ENCODE measurements around the gene TM4SF1.

The TM4SF1 gene

DNA sequence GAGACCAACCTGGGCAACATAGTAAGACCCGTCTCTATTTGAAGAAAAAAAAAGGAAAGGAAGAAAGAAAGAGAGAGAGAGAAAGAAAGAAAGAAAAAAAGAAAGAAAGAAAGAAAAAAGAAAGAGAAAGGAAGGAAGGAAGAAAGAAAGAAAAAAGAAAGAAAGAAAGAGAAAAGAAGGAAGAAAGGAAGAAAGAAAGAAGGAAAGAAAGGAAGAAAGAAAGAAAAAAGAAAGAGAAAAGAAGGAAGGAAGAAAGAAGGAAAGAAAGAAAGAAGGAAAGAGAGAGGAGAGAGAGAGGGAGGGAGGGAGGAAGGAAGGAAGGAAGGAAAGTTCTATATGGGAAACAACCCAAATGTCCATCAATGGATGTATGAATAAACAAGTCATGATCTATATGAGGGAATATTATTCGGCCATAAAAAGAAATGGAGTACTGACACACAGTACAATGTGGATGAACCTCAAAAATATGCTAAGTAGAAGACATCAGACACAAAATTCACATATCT is 28.8 kb upstream of the TM4SF1 start:
- FAIRE-seq: no peak
- no peak for DNase-seq (ENCODE audit: insufficient read length)
- TF ChIP-seq TAF1 (IDR thresholded peaks at IDR 0.05; ENCODE audit: borderline replicate concordance, low read depth, low read length) (no peak), POLR2A (IDR thresholded peaks at IDR 0.05; ENCODE audit: low read depth, low read length) (no peak), POLR2AphosphoS5 (IDR thresholded peaks at IDR 0.05; ENCODE audit: low read depth, low read length) (no peak)

DNA sequence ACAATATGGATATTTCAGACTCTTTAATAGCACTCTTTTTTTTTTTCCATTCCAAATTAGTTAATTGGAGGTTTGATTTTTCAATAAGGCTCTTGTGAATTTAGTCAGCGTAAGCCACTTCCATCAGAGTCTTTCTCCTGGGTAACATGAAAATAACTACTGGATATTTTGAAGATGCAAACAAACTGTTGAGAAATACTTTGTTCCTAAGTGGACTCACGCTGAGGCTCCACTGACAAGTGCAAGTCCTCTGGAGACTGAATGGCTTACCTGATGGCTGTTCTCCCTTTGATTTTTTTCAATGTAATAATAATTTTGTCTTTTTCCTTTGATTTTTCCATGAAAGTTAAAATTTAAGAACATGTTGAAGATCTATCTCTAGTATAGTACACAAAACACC is 26.0 kb upstream of the TM4SF1 start:
- no peak for FAIRE-seq
- TF ChIP-seq POLR2AphosphoS5 (IDR thresholded peaks at IDR 0.05; ENCODE audit: low read depth, low read length): no peak
- TF ChIP-seq POLR2A (IDR thresholded peaks at IDR 0.05; ENCODE audit: low read depth, low read length): no peak
- no peak for TF ChIP-seq TAF1 (IDR thresholded peaks at IDR 0.05; ENCODE audit: borderline replicate concordance, low read depth, low read length)

DNA sequence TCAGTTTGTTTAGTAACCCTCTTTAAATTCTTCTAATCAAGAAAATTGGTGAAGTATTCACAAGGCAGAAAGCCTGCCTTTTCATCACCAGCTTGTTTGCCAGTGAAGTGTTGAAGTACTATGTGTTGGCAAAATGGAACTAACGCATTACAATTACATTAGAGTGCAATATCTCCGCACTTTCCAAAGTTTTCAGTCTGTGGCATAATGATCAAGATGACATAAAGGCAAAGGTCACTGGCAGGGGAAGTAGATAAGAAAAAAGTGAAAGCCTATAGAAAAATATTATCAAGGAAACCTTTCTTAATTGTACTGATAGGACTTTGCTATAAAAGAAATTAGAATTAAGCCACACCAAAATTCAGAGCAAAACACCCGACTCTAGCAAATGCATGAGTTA is 25.0 kb upstream of the TM4SF1 start:
- no peak for DNase-seq (ENCODE audit: insufficient read length)
- TF ChIP-seq POLR2AphosphoS5 (IDR thresholded peaks at IDR 0.05; ENCODE audit: low read depth, low read length) (no peak), TAF1 (IDR thresholded peaks at IDR 0.05; ENCODE audit: borderline replicate concordance, low read depth, low read length) (no peak), POLR2A (IDR thresholded peaks at IDR 0.05; ENCODE audit: low read depth, low read length) (no peak)

More for the DNA sequence above, 26.0 kb upstream of the TM4SF1 start:
- DNase-seq (ENCODE audit: insufficient read length): no peak

DNA sequence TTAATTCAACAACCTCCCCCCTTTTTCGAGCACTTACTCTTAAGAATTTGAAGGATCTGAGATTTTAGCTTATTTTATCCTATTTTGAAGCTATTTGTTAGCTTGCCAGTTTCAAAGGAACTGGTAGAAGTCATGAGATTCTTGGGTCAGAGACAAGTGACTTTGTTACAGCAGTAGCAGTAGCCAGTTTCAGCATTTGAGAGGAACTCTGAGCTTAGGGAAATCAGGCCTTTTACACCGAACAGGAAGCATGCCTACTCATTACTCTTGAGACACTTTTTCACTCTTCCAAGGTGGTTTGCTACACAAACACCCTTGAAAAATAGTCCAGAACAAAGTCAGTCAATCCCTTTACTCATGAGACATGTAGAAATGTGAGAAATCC is 24.5 kb upstream of the TM4SF1 start:
- DNase-seq (ENCODE audit: insufficient read length) (no peak), FAIRE-seq (no peak)
- no peak for TF ChIP-seq TAF1 (IDR thresholded peaks at IDR 0.05; ENCODE audit: borderline replicate concordance, low read depth, low read length)
- no peak for TF ChIP-seq POLR2AphosphoS5 (IDR thresholded peaks at IDR 0.05; ENCODE audit: low read depth, low read length)
- no peak for TF ChIP-seq POLR2A (IDR thresholded peaks at IDR 0.05; ENCODE audit: low read depth, low read length)

More for the DNA sequence above, 25.0 kb upstream of the TM4SF1 start:
- FAIRE-seq: no peak

DNA sequence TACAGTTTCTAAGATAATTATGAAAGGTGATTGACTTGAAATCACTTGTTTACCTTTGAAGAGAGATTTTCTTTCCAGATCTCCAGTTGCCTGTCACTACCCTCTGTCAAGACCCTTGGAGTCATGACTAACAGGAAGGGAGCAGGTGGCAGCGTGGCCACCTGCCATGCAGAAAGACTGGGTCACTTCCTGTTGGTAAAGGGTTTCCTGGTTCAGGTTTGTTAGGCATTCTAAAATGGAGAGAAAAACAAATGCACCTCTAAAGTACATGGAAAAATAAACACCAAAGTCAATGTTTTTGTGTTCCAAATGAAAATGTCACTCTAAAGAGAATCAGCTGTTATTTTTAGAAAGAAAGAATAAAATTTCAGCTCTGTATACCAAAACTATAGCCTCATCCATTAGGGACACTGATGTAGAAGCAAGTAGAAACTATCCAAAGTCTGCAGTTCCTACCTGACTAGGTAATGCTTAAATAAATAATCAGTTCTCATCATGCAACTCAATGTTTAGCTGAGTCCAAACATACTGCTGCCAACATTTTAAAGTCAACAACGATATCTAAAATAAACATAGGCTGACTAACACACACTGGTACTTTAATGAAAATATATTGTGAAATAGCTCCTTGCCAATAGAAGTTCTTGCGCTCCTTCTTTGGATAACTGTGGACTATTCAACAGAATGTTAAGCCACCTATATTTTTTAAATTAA is 23.9 kb upstream of the TM4SF1 start:
- TF ChIP-seq TAF1 (IDR thresholded peaks at IDR 0.05; ENCODE audit: borderline replicate concordance, low read depth, low read length) (no peak), POLR2AphosphoS5 (IDR thresholded peaks at IDR 0.05; ENCODE audit: low read depth, low read length) (no peak)
- DNase-seq (ENCODE audit: insufficient read length) (no peak), FAIRE-seq (no peak)

DNA sequence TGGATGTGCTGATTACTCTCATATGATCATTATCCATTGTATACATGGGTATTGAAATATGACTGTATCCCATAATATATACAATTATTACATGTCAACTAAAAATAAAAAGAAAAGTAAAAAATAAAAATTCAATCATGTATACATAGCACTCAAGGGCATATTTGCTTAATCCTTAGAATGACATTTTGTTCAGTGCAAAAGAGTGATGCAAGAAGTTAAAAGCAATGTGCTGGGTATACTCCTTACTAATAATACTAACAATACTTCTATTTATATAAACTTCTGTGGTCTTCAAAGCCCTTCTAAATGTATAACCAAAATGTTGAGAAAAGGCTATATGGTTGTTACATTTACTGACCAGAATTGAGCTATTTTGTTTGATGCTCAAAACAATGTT is 23.2 kb upstream of the TM4SF1 start:
- no peak for FAIRE-seq
- TF ChIP-seq POLR2AphosphoS5 (IDR thresholded peaks at IDR 0.05; ENCODE audit: low read depth, low read length) (no peak), TAF1 (IDR thresholded peaks at IDR 0.05; ENCODE audit: borderline replicate concordance, low read depth, low read length) (no peak), POLR2A (IDR thresholded peaks at IDR 0.05; ENCODE audit: low read depth, low read length) (no peak)
- no peak for DNase-seq (ENCODE audit: insufficient read length)

DNA sequence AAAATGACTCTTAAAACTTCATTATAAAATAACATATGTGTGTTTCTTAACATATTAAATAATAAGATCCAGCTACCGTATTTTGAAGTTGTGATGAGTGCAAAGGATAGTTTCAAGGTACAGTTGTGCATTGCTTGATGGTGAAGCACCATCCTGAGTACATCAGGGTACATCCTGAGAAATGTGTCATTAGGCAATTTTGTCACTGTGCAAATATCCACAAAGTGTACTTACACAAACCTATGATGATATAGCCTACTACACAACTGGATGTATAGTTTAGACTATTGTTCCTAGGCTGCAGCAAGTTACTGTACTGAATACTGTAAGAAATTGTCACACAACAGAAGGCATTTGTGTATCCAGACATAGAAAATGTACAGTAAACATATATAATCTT is 20.8 kb upstream of the TM4SF1 start:
- no peak for FAIRE-seq
- TF ChIP-seq POLR2AphosphoS5 (IDR thresholded peaks at IDR 0.05; ENCODE audit: low read depth, low read length): no peak
- TF ChIP-seq TAF1 (IDR thresholded peaks at IDR 0.05; ENCODE audit: borderline replicate concordance, low read depth, low read length): no peak
- no peak for TF ChIP-seq POLR2A (IDR thresholded peaks at IDR 0.05; ENCODE audit: low read depth, low read length)

DNA sequence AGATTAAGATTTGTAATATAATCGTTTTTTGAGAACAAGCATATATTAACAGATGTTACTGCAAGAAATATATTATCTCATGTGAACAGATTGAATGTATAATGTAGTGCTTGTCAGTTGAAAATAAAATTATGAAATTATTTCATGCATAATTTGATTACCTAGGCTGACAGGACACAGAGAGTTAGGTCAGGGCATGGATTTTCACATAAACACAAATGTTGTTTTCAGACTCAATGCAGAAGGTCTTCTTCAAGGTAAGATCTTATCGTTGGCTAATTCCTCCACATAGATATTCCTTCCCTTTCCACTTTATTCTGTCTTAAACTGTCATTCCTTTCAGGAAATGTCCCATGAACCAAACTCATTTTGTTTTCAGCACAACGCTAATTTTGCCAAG is 20.1 kb upstream of the TM4SF1 start:
- TF ChIP-seq TAF1 (IDR thresholded peaks at IDR 0.05; ENCODE audit: borderline replicate concordance, low read depth, low read length) (no peak), POLR2AphosphoS5 (IDR thresholded peaks at IDR 0.05; ENCODE audit: low read depth, low read length) (no peak), POLR2A (IDR thresholded peaks at IDR 0.05; ENCODE audit: low read depth, low read length) (no peak)
- no peak for DNase-seq (ENCODE audit: insufficient read length)
- no peak for FAIRE-seq

More for the DNA sequence above, 20.8 kb upstream of the TM4SF1 start:
- DNase-seq (ENCODE audit: insufficient read length): no peak

DNA sequence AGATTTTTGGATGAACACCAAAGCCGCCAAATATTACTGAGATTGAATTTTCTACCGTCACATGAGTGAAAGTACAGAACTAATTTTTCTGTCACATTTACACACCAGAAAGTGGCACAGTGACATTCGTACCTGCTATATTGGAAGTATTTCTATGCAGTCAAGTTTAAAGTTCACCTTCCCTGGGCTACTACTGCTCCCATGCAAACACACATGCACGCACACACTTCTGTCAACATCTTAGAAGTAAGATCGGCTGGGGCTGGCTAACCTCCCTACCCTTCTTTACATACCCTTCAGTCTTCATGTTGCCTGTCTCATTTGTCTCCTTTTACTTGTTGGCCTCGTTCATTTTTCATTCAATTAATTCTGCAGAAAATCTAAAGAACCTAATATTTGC is 19.0 kb upstream of the TM4SF1 start:
- DNase-seq (ENCODE audit: insufficient read length) (no peak), FAIRE-seq (no peak)
- TF ChIP-seq TAF1 (IDR thresholded peaks at IDR 0.05; ENCODE audit: borderline replicate concordance, low read depth, low read length) (no peak), POLR2AphosphoS5 (IDR thresholded peaks at IDR 0.05; ENCODE audit: low read depth, low read length) (no peak), POLR2A (IDR thresholded peaks at IDR 0.05; ENCODE audit: low read depth, low read length) (no peak)

DNA sequence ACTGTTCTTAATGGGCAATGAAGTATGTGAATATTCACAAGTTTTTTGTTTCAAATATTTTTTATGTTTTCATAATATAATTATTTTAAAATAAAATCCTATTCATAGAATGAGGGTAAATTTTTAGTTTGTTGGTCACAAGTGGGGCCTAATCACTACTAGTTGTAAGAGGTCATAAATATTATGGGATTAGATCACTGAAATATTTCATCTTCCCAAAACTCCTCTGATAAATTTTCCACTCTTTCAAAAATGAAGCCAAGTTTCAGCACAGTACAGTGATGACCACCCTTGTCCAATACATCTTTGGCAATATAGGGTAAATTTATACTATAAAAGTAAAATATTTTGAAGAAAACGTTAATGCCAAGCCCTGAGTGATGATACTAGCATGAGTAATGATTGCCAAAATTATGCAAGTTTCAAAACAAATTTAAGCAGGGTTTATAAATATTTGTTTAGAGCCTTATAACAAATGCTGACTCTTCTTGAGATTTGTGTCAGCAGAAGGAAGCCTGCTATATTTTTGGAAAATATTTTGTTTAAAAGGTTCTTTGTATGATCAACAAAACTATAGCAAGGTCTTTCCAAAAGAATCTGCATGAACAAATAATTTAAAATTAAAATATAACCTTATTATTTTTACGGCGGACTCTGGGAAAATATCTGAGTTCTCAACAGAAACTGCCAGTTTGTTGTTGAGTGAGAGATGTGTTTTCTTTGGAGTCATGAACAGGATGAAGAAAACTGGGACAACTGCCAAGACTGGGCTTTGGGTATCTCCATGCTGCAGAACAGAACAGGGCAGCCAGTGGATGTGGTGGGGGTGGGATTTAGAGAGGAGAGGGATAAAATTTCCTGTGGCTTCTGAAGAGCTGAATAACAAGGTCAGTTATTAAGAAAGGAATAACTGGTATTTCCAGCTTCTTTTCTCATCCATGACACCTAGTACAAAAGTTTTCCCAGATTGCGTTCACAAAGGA is 17.9 kb upstream of the TM4SF1 start:
- FAIRE-seq: no peak
- no peak for DNase-seq (ENCODE audit: insufficient read length)
- TF ChIP-seq TAF1 (IDR thresholded peaks at IDR 0.05; ENCODE audit: borderline replicate concordance, low read depth, low read length) (no peak), POLR2AphosphoS5 (IDR thresholded peaks at IDR 0.05; ENCODE audit: low read depth, low read length) (no peak), POLR2A (IDR thresholded peaks at IDR 0.05; ENCODE audit: low read depth, low read length) (no peak)

DNA sequence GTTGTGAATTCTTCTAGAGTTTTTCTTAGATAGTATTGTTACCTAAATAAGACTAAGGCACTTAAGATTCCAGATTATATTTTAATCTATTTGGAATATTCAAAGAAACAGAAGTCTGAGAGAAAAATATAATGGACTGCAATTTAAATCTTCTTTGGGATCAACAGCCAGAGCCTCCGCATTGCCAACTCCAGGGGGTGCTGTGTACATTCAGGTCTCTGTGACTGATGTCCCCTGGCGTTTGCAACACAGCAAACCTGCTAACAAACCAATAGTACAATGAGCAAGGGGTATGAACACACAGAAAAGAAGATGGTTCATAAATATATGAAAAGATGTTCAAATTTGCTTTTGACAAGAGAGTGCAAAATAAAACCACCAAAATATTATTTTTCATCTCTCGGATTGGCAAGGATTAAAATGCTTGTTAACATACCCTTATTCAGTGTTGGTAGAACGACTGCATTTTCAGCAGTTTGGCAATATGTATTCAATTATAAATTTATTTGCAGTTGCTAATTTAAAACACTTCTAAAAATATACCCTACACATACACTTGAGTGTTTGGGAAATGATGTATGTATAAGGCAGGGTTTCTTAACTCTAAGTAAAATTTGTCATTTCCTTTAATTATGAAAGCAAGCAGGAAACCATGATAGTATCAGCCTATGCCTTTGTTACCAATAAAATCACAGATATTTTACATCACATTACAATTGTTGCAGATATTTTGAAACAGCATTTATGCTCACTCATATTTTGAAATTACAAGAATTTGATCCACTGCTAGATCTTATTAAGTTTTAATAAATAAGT is 16.1 kb upstream of the TM4SF1 start:
- no peak for TF ChIP-seq POLR2A (IDR thresholded peaks at IDR 0.05; ENCODE audit: low read depth, low read length)
- no peak for TF ChIP-seq POLR2AphosphoS5 (IDR thresholded peaks at IDR 0.05; ENCODE audit: low read depth, low read length)
- DNase-seq (ENCODE audit: insufficient read length) (no peak), FAIRE-seq (no peak)

Data from GM12892 (cell line).